HEK293 (cell line): ENCODE data around the gene SMC6.

Experiments
- CTCF ChIA-PET: fragments of 350-600 bp; formaldehyde crosslinking; extraction: SDS; loops from one replicate; lab custom pipeline; 2021; ENCODE audit warnings: antibody characterized with exemption; lab: Yijun Ruan, JAX
- POLR2A ChIA-PET: fragments of 300-600 bp; formaldehyde crosslinking; extraction: SDS; loops from one replicate; lab custom pipeline; 2020; ENCODE audit warnings: antibody characterized with exemption, inconsistent platforms; lab: Yijun Ruan, JAX
- H3K27ac ChIP-seq: fragments of 200-500 bp; sonication (Bioruptor generic); 2 replicates; pipeline ENCODE4 v1.5.1; 2014; ENCODE audit warnings: low read depth, low read length, control low read depth, inconsistent platforms; ENCODE audit errors: extremely low read depth
- H3K36me3 ChIP-seq, 2 experiments: fragments of 200-500 bp in 1 of 2; sonication (Bioruptor generic) in 1 of 2; 1 replicate in 1 of 2; 2 replicates in 1 of 2; pipeline ENCODE4 v1.5.1; 2014 to 2017; ENCODE audit warnings: inconsistent platforms in 2 of 2, low read length in 2 of 2; ENCODE audit not compliant: control insufficient read depth in 2 of 2, insufficient read depth in 1 of 2
- H3K4me1 ChIP-seq: fragments of 200-500 bp; sonication (Bioruptor generic); 2 replicates; pipeline ENCODE4 v1.5.1; 2014; ENCODE audit warnings: mild to moderate bottlenecking, low read length, inconsistent platforms; ENCODE audit not compliant: control insufficient read depth, insufficient read depth
- H3K4me3 ChIP-seq: 2 replicates; pipeline ENCODE4 v1.5.1; 2011; ENCODE audit warnings: low read depth, mild to moderate bottlenecking, control low read depth, low read length, moderate library complexity
- H3K9me3 ChIP-seq: fragments of 200-500 bp; sonication (Bioruptor generic); 2 replicates; pipeline ENCODE4 v1.5.1; 2014; ENCODE audit warnings: low read depth, low read length, inconsistent platforms; ENCODE audit not compliant: control insufficient read depth, insufficient read depth
- BCL11B ChIP-seq: fragments of 450-650 bp; formaldehyde crosslinking; IDR thresholded peaks from 2 replicates; pipeline ENCODE4 v1.5.1; 2016; ENCODE audit warnings: low read depth, missing biosample characterization, missing genetic modification characterization
- FEZF1 ChIP-seq: fragments of 450-650 bp; formaldehyde crosslinking; IDR thresholded peaks from 2 replicates; pipeline ENCODE4 v1.5.1; 2016; ENCODE audit warnings: missing biosample characterization, missing genetic modification characterization
- GLI4 ChIP-seq: fragments of 450-650 bp; formaldehyde crosslinking; IDR thresholded peaks from 2 replicates; pipeline ENCODE4 v1.5.1; 2016; ENCODE audit warnings: missing biosample characterization, missing genetic modification characterization
- KLF8 ChIP-seq: fragments of 450-650 bp; formaldehyde crosslinking; IDR thresholded peaks from 2 replicates; pipeline ENCODE4 v1.5.1; 2016; ENCODE audit warnings: missing biosample characterization, missing genetic modification characterization
- KLF9 ChIP-seq: fragments of 450-650 bp; formaldehyde crosslinking; IDR thresholded peaks from 2 replicates; pipeline ENCODE4 v1.5.1; 2016; ENCODE audit warnings: missing biosample characterization, missing genetic modification characterization, low read depth
- MYNN ChIP-seq: fragments of 450-650 bp; formaldehyde crosslinking; IDR thresholded peaks from 2 replicates; pipeline ENCODE4 v1.5.1; 2016; ENCODE audit warnings: missing biosample characterization, missing genetic modification characterization, borderline replicate concordance
- MZF1 ChIP-seq: fragments of 450-650 bp; formaldehyde crosslinking; IDR thresholded peaks from 2 replicates; pipeline ENCODE4 v1.5.1; 2017; ENCODE audit warnings: missing biosample characterization, missing genetic modification characterization, borderline replicate concordance
- REPIN1 ChIP-seq: fragments of 450-650 bp; formaldehyde crosslinking; IDR thresholded peaks from 2 replicates; pipeline ENCODE4 v1.5.1; 2017; ENCODE audit warnings: missing biosample characterization, missing genetic modification characterization, low read depth
- SCRT1 ChIP-seq: fragments of 450-650 bp; formaldehyde crosslinking; IDR thresholded peaks from 2 replicates; pipeline ENCODE4 v1.5.1; 2016; ENCODE audit warnings: missing biosample characterization, missing genetic modification characterization, borderline replicate concordance
- SETDB1 ChIP-seq: IDR thresholded peaks from one replicate; pipeline ENCODE4 v1.6.1; 2017; ENCODE audit warnings: mild to moderate bottlenecking, low read length, moderate library complexity, mixed read lengths; ENCODE audit not compliant: insufficient read length
- SP2 ChIP-seq: fragments of 450-650 bp; formaldehyde crosslinking; IDR thresholded peaks from 2 replicates; pipeline ENCODE4 v1.5.1; 2016; ENCODE audit warnings: missing biosample characterization, missing genetic modification characterization
- ZBTB1 ChIP-seq: fragments of 450-650 bp; formaldehyde crosslinking; IDR thresholded peaks from 2 replicates; pipeline ENCODE4 v1.5.1; 2016; ENCODE audit warnings: missing biosample characterization, missing genetic modification characterization
- ZBTB20 ChIP-seq: fragments of 450-650 bp; formaldehyde crosslinking; IDR thresholded peaks from 2 replicates; pipeline ENCODE4 v1.5.1; 2016; ENCODE audit warnings: missing biosample characterization, missing genetic modification characterization
- ZBTB48 ChIP-seq: fragments of 450-650 bp; formaldehyde crosslinking; IDR thresholded peaks from 2 replicates; pipeline ENCODE4 v1.5.1; 2016; ENCODE audit warnings: missing biosample characterization, missing genetic modification characterization
- ZFP41 ChIP-seq: fragments of 450-650 bp; formaldehyde crosslinking; IDR thresholded peaks from 2 replicates; pipeline ENCODE4 v1.5.1; 2016; ENCODE audit warnings: missing biosample characterization, missing genetic modification characterization, borderline replicate concordance
- ZNF155 ChIP-seq: fragments of 450-650 bp; formaldehyde crosslinking; IDR thresholded peaks from 2 replicates; pipeline ENCODE4 v1.5.1; 2016; ENCODE audit warnings: missing biosample characterization, missing genetic modification characterization
- ZNF24 ChIP-seq: fragments of 450-650 bp; formaldehyde crosslinking; IDR thresholded peaks from 2 replicates; pipeline ENCODE4 v1.5.1; 2016; ENCODE audit warnings: missing biosample characterization, missing genetic modification characterization
- ZNF394 ChIP-seq: fragments of 450-650 bp; formaldehyde crosslinking; IDR thresholded peaks from 2 replicates; pipeline ENCODE4 v1.5.1; 2016; ENCODE audit warnings: missing biosample characterization, missing genetic modification characterization, mild to moderate bottlenecking, moderate library complexity, borderline replicate concordance
- ZNF404 ChIP-seq: fragments of 450-650 bp; formaldehyde crosslinking; IDR thresholded peaks from 2 replicates; pipeline ENCODE4 v1.5.1; 2017; ENCODE audit warnings: missing biosample characterization, missing genetic modification characterization
- ZNF501 ChIP-seq: fragments of 450-650 bp; formaldehyde crosslinking; IDR thresholded peaks from 2 replicates; pipeline ENCODE4 v1.5.1; 2016; ENCODE audit warnings: missing biosample characterization, missing genetic modification characterization
- ZNF544 ChIP-seq: fragments of 450-650 bp; formaldehyde crosslinking; IDR thresholded peaks from 2 replicates; pipeline ENCODE4 v1.5.0; 2017; ENCODE audit warnings: missing biosample characterization, missing genetic modification characterization
- ZNF610 ChIP-seq: fragments of 450-650 bp; formaldehyde crosslinking; IDR thresholded peaks from 2 replicates; pipeline ENCODE4 v1.5.1; 2016; ENCODE audit warnings: missing biosample characterization, missing genetic modification characterization, borderline replicate concordance
- ZNF654 ChIP-seq: fragments of 450-650 bp; formaldehyde crosslinking; IDR thresholded peaks from 2 replicates; pipeline ENCODE4 v1.5.1; 2016; ENCODE audit warnings: low read depth, missing biosample characterization, missing genetic modification characterization
- ZNF670 ChIP-seq: fragments of 450-650 bp; formaldehyde crosslinking; IDR thresholded peaks from 2 replicates; pipeline ENCODE4 v1.5.1; 2016; ENCODE audit warnings: missing biosample characterization, missing genetic modification characterization, low read depth
- ZNF776 ChIP-seq: fragments of 450-650 bp; formaldehyde crosslinking; IDR thresholded peaks from 2 replicates; pipeline ENCODE4 v1.5.0; 2017; ENCODE audit warnings: missing biosample characterization, missing genetic modification characterization, borderline replicate concordance
- ZSCAN16 ChIP-seq: fragments of 450-650 bp; formaldehyde crosslinking; IDR thresholded peaks from 2 replicates; pipeline ENCODE4 v1.5.1; 2016; ENCODE audit warnings: missing biosample characterization, missing genetic modification characterization
- TF ChIP-seq, protein P1 (sequence below): fragments of 450-650 bp; formaldehyde crosslinking; IDR thresholded peaks from 2 replicates; pipeline ENCODE4 v1.5.0; 2017; ENCODE audit warnings: missing biosample characterization, missing genetic modification characterization, borderline replicate concordance
- TF ChIP-seq, protein P2 (sequence below): fragments of 450-650 bp; formaldehyde crosslinking; IDR thresholded peaks from 2 replicates; pipeline ENCODE4 v1.5.1; 2016; ENCODE audit warnings: missing biosample characterization, missing genetic modification characterization, low read depth
- TF ChIP-seq, protein P3 (sequence below): fragments of 450-650 bp; formaldehyde crosslinking; IDR thresholded peaks from 2 replicates; pipeline ENCODE4 v1.5.1; 2016; ENCODE audit warnings: missing biosample characterization, missing genetic modification characterization
- TF ChIP-seq, protein P4 (sequence below): fragments of 450-650 bp; formaldehyde crosslinking; IDR thresholded peaks from 2 replicates; pipeline ENCODE4 v1.5.1; 2016; ENCODE audit warnings: missing biosample characterization, missing genetic modification characterization
- TF ChIP-seq, protein P5 (sequence below): fragments of 450-650 bp; formaldehyde crosslinking; IDR thresholded peaks from 2 replicates; pipeline ENCODE4 v1.5.1; 2016; ENCODE audit warnings: missing biosample characterization, missing genetic modification characterization

Gene SMC6

DNA sequence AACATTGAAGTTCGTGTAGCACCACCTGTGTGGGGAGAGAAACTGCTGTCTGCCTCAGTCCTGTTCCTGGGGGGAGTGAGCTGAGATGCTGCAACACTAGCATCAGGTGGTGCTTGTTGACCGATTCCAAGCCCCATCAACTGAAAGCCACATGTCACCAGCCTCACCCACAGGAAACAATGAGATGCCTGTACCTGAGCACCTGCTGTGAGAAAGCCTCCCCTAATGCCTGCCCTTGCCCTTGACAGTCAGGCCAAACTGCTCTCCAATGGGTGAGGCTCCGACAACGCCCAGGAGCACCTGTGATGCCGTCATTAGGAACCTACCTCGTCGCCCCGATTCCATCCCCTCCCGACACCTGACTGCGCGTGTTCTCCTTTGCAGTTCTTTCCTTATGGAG is 104.6 kb downstream of the SMC6 start (continued):
- TF ChIP-seq, protein P1, sequence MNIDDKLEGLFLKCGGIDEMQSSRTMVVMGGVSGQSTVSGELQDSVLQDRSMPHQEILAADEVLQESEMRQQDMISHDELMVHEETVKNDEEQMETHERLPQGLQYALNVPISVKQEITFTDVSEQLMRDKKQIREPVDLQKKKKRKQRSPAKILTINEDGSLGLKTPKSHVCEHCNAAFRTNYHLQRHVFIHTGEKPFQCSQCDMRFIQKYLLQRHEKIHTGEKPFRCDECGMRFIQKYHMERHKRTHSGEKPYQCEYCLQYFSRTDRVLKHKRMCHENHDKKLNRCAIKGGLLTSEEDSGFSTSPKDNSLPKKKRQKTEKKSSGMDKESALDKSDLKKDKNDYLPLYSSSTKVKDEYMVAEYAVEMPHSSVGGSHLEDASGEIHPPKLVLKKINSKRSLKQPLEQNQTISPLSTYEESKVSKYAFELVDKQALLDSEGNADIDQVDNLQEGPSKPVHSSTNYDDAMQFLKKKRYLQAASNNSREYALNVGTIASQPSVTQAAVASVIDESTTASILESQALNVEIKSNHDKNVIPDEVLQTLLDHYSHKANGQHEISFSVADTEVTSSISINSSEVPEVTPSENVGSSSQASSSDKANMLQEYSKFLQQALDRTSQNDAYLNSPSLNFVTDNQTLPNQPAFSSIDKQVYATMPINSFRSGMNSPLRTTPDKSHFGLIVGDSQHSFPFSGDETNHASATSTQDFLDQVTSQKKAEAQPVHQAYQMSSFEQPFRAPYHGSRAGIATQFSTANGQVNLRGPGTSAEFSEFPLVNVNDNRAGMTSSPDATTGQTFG, result no peak
- TF ChIP-seq ZNF501 (tag by site-specific recombination) (no peak), ZNF670 (tag by site-specific recombination) (no peak), ZBTB1 (tag by site-specific recombination) (no peak), SCRT1 (tag by site-specific recombination) (no peak), ZNF776 (tag by site-specific recombination) (no peak), SP2 (tag by site-specific recombination) (no peak), ZNF654 (tag by site-specific recombination) (no peak), SETDB1 (no peak), FEZF1 (tag by site-specific recombination) (no peak), ZNF544 (tag by site-specific recombination) (no peak), BCL11B (tag by site-specific recombination) (no peak), ZBTB20 (tag by site-specific recombination) (no peak)
- TF ChIP-seq, protein P2, sequence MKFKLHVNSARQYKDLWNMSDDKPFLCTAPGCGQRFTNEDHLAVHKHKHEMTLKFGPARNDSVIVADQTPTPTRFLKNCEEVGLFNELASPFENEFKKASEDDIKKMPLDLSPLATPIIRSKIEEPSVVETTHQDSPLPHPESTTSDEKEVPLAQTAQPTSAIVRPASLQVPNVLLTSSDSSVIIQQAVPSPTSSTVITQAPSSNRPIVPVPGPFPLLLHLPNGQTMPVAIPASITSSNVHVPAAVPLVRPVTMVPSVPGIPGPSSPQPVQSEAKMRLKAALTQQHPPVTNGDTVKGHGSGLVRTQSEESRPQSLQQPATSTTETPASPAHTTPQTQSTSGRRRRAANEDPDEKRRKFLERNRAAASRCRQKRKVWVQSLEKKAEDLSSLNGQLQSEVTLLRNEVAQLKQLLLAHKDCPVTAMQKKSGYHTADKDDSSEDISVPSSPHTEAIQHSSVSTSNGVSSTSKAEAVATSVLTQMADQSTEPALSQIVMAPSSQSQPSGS (tag by site-specific recombination), result no peak
- TF ChIP-seq, protein P3, sequence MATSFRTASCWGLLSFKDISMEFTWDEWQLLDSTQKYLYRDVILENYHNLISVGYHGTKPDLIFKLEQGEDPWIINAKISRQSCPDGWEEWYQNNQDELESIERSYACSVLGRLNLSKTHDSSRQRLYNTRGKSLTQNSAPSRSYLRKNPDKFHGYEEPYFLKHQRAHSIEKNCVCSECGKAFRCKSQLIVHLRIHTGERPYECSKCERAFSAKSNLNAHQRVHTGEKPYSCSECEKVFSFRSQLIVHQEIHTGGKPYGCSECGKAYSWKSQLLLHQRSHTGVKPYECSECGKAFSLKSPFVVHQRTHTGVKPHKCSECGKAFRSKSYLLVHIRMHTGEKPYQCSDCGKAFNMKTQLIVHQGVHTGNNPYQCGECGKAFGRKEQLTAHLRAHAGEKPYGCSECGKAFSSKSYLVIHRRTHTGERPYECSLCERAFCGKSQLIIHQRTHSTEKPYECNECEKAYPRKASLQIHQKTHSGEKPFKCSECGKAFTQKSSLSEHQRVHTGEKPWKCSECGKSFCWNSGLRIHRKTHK (tag by site-specific recombination), result no peak

DNA sequence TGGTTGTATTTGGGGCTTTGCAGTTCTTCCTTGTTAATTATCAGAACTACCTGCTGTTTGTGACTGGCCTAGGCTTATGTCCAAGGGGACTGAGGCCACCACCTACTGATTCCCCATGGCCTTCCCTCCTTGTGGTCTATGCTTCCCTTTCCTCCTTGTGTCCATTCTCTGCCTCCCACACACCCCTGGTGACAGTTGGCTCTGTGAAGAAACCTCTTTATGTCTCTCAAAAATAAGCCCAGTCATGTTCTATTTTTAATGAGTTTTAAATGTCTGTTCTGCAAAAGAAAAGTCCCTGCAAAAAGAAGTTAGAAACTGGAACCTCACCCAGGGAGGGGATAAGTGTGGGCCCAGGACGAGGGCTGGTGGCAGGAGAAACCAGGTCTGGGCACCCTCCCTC is 105.0 kb downstream of the SMC6 start:
- ChIA-PET CTCF (no interaction called here), POLR2A (no interaction called here)
- H3K36me3 ChIP-seq, result no peaks in the 10 kb centered on the region
- peaks cover 5% of the 10 kb centered on the region for H3K4me1 ChIP-seq
- no peaks in the 10 kb centered on the region for H3K9me3 ChIP-seq
- H3K4me3 ChIP-seq, result no peak overlapping the region
- TF ChIP-seq, protein P4, sequence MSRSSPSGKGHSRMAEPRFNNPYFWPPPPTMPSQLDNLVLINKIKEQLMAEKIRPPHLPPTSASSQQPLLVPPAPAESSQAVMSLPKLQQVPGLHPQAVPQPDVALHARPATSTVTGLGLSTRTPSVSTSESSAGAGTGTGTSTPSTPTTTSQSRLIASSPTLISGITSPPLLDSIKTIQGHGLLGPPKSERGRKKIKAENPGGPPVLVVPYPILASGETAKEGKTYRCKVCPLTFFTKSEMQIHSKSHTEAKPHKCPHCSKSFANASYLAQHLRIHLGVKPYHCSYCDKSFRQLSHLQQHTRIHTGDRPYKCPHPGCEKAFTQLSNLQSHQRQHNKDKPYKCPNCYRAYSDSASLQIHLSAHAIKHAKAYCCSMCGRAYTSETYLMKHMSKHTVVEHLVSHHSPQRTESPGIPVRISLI (tag by site-specific recombination), result no peak
- TF ChIP-seq MYNN (tag by site-specific recombination) (no peak), ZNF24 (no peak), ZNF394 (tag by site-specific recombination) (no peak), REPIN1 (no peak), SCRT1 (tag by site-specific recombination) (no peak), ZNF610 (tag by site-specific recombination) (no peak), KLF8 (tag by site-specific recombination) (no peak), ZNF404 (tag by site-specific recombination) (no peak), GLI4 (tag by site-specific recombination) (no peak), MZF1 (tag by site-specific recombination) (no peak), ZNF155 (no peak), KLF9 (no peak), ZFP41 (tag by site-specific recombination) (no peak), ZSCAN16 (tag by site-specific recombination) (no peak), ZBTB48 (tag by site-specific recombination) (no peak), ZNF544 (tag by site-specific recombination) (no peak)
- TF ChIP-seq, protein P5, sequence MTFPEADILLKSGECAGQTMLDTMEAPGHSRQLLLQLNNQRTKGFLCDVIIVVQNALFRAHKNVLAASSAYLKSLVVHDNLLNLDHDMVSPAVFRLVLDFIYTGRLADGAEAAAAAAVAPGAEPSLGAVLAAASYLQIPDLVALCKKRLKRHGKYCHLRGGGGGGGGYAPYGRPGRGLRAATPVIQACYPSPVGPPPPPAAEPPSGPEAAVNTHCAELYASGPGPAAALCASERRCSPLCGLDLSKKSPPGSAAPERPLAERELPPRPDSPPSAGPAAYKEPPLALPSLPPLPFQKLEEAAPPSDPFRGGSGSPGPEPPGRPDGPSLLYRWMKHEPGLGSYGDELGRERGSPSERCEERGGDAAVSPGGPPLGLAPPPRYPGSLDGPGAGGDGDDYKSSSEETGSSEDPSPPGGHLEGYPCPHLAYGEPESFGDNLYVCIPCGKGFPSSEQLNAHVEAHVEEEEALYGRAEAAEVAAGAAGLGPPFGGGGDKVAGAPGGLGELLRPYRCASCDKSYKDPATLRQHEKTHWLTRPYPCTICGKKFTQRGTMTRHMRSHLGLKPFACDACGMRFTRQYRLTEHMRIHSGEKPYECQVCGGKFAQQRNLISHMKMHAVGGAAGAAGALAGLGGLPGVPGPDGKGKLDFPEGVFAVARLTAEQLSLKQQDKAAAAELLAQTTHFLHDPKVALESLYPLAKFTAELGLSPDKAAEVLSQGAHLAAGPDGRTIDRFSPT (tag by site-specific recombination), result no peak
- H3K27ac ChIP-seq, result no peak overlapping the region
